GM21447 (cell line): Measurements from ENCODE around the gene RBM23.
"Not testable (repeated sequence)": the region's sequence is repeated elsewhere in the genome, so short reads cannot be mapped to it uniquely, and the experiment has no call there.

Source experiments
- ATAC-seq: cut with Tn5 transposase; IDR thresholded peaks from one replicate; pipeline ENCODE4 v1.9.1; 2021; ENCODE audit not compliant: unreplicated experiment

Gene RBM23

GRCh38 chr14:22918804-22919600 is at the start of gene RBM23:
TSS of gene RBM23 (minus strand) at chr14:22919149.
- ATAC-seq = peak; percentile 91

GRCh38 chr14:22966783-22967269 is 47.9 kb upstream of the RBM23 start:
- no peak for ATAC-seq

- ATAC-seq = not testable (repeated sequence)
Measured at GRCh38 chr14:22965916-22966782, 47.2 kb upstream of the RBM23 start.

GRCh38 chr14:22962061-22962676 is 43.2 kb upstream of the RBM23 start:
- ATAC-seq = no peak

- ATAC-seq = no peak
Measured at GRCh38 chr14:22955702-22956569, 37.0 kb upstream of the RBM23 start.

GRCh38 chr14:22952418-22952817 is 33.5 kb upstream of the RBM23 start:
- no peak for ATAC-seq

GRCh38 chr14:22951795-22952194 is 32.8 kb upstream of the RBM23 start:
- not testable (repeated sequence) for ATAC-seq

GRCh38 chr14:22945642-22946041 is 26.7 kb upstream of the RBM23 start:
- no peak for ATAC-seq

GRCh38 chr14:22939684-22940083 is 20.7 kb upstream of the RBM23 start:
- no peak for ATAC-seq

GRCh38 chr14:22935156-22935555 is 16.2 kb upstream of the RBM23 start:
- no peak for ATAC-seq

- no peak for ATAC-seq
Measured at GRCh38 chr14:22932146-22932545, 13.2 kb upstream of the RBM23 start.

- no peak for ATAC-seq
Measured at GRCh38 chr14:22929961-22930364, 11.0 kb upstream of the RBM23 start.

GRCh38 chr14:22929104-22929960 is 10.4 kb upstream of the RBM23 start, which contains the start of gene PRMT5:
TSS of gene PRMT5 (minus strand) at chr14:22929376. CDS start at chr14:22929361, 15 bp downstream.
- ATAC-seq = peak; percentile 95

GRCh38 chr14:22928237-22929103 is 9.5 kb upstream of the RBM23 start:
- ATAC-seq = no peak

- ATAC-seq = no peak
Measured at GRCh38 chr14:22926316-22926715, 7.4 kb upstream of the RBM23 start.

- ATAC-seq = no peak
Measured at GRCh38 chr14:22925513-22925912, 6.6 kb upstream of the RBM23 start.

- ATAC-seq = no peak
Measured at GRCh38 chr14:22923746-22924145, 4.8 kb upstream of the RBM23 start.

- no peak for ATAC-seq
Measured at GRCh38 chr14:22922294-22922693, 3.3 kb upstream of the RBM23 start.
